OCI-M2 (cell line): ENCODE results near the gene ZFC3H1.
"Not testable (repeated sequence)": the region's sequence is repeated elsewhere in the genome, so short reads cannot be mapped to it uniquely, and the experiment has no call there.

Source experiments
- DNase-seq: peaks from one replicate; lab custom pipeline; 2025; ENCODE audit not compliant: unreplicated experiment; lab: John Stamatoyannopoulos, UW

ZFC3H1 gene

DNA sequence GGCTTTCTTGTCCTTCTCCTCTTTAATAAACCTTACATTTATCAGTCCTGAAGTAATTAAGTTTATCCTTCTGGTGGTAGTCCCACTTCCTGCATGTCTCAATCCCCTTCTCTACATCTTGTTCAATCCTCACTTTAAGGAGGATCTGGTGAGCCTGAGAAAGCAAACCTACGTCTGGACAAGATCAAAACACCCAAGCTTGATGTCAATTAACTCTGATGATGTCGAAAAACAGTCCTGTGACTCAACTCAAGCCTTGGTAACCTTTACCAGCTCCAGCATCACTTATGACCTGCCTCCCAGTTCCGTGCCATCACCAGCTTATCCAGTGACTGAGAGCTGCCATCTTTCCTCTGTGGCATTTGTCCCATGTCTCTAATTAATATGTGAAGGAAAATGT, 79.3 kb downstream of the ZFC3H1 start:
- no peak for DNase-seq

DNA sequence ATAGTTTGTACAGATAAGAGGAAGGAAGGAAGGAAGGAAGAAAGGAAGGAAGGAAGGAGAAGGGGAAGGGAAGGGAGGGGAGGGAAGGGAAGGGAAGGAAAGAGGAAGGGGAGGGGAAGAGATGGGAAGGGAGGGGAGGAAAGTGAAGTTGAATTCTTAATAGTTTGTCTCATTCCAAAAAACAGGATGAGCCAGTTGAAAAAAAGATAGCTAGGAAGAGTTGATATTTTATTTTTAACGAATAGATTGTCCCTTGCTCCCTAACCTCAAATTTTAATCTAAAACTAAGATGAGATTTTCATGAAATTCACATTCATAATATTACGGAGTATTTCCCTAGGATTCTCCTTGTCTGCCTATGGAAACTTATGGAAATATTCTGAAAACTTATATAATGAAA, 80.7 kb downstream of the ZFC3H1 start:
- DNase-seq: no peak

DNA sequence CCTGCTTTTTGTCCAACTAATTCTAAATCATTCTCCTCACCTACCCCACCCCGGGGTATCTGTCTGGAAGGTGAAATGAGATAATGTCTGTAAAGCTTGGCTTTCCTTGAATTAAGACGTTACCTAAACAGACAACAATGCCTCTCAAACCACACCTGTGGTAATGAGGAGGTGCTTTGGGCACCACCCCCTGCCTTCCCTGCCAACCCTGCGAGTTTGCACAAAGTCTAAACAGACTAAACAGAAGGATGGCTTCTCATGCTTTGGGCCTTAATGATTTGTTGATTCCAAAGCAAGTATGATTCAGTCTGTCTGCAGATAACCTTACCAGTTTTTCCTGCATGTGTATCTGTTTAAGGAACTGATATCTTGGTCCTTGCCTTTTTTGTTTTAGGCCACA, 82.4 kb downstream of the ZFC3H1 start:
- DNase-seq: no peak

DNA sequence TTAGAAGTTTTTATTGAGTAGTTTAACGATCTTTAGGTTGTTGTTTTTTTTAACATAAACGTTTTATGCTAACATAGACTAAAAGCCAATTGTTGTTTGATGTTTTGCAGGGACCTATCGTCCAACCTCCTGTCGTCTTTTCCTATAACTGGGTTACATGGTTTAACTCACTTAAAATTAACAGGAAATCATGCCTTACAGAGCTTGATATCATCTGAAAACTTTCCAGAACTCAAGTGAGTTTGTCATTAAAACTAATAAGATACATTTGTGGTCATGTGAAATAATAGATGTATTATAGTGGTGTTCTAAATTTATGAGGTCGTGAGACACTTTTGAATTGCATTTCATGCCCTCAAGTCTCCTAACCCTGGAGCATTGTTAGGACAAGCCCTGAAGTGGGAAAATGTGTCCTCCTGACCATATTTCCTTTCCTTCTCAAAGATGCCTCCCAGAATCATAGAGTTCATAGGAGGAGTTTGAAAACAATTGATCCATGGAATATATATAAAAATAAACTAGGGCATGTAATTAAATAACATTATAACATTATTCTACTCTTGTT, 84.9 kb downstream of the ZFC3H1 start:
- no peak for DNase-seq

DNA sequence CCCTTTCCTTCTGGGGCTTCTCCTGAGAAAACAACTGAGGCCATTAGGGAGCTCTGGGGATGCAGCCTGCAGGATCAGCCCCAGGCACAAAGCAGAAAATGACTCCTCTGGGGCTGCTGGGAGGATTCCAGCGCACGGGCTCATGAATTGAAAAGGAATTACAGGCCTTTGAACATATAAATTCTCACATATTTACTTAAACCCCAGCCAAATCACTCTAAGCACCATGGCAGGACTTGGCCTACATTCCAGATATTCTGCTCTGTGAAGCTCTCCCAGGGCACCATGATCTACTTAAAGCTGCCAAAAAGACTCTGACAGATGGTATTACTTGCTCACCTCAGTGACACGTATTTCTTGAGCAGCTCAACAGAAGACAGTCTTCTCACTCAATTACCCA, 87.2 kb downstream of the ZFC3H1 start:
- DNase-seq: no peak

DNA sequence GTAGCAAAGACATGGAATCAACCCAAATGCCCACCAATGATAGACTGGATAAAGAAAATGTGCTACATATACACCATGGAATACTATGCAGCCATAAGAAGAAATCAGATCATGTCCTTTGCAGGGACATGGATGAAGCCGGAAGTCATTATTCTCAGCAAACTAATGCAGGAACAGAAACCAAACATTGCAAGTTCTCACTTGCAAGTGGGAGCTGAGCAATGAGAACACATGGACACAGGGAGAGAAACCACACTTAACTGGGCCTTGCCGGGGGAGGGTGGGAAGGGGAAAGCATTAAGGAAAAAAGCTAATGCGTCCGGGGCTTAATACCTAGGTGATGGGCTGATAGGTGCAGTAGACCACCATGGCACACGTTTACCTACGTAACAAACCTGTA, 93.8 kb downstream of the ZFC3H1 start:
- not testable (repeated sequence) for DNase-seq

DNA sequence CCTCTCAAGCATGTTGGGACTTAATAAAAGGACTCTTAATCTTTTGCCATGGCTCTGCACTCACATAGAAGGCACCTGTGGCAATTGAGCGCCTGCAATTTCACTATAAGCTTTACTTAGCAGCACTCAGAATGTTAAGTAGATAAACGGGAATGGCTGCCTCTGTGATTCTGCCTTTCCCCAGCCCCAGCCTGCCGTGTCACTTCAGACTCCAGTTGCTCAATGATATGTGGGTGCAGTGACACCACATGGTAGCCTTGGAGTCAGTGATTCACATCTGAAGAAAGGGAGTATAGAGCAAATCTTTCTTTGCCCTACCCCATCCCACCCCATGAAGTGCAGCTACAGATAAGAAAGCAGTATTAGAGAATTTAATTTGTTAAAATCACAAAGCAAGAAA, 96.1 kb downstream of the ZFC3H1 start:
- no peak for DNase-seq

DNA sequence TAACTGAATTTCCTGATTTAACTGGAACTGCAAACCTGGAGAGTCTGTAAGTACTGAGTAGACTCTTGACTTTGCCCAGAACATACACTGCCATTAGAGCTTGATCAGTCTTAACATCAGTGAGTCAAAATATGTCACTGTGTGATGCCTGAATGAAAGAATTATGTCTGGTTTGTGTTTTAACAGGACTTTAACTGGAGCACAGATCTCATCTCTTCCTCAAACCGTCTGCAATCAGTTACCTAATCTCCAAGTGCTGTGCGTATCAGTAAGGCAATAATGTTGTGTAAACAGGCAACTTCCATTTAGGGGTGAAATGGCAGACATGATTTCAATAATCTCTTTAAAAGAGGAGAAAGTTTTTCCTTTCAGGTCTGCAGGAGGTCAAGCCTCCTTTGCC, 97.0 kb downstream of the ZFC3H1 start:
- DNase-seq: no peak

DNA sequence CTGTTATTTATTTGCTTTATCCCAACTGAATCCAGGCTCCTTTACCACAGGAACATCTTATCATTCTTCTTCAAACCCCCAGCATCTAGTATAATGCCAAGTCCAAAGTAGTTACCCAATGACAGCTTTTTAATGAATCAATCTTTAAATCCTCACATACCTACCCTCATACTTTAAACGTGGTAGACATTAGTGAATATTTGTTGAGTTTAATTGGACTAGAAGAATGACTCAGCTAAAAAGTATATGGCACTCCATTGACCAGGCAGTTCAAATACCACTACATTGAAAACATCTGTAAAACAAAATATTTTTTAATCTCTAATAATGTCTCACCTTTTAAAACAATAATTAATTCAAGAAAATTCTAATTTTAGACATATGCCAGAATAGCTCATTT, 98.1 kb downstream of the ZFC3H1 start:
- DNase-seq: no peak

DNA sequence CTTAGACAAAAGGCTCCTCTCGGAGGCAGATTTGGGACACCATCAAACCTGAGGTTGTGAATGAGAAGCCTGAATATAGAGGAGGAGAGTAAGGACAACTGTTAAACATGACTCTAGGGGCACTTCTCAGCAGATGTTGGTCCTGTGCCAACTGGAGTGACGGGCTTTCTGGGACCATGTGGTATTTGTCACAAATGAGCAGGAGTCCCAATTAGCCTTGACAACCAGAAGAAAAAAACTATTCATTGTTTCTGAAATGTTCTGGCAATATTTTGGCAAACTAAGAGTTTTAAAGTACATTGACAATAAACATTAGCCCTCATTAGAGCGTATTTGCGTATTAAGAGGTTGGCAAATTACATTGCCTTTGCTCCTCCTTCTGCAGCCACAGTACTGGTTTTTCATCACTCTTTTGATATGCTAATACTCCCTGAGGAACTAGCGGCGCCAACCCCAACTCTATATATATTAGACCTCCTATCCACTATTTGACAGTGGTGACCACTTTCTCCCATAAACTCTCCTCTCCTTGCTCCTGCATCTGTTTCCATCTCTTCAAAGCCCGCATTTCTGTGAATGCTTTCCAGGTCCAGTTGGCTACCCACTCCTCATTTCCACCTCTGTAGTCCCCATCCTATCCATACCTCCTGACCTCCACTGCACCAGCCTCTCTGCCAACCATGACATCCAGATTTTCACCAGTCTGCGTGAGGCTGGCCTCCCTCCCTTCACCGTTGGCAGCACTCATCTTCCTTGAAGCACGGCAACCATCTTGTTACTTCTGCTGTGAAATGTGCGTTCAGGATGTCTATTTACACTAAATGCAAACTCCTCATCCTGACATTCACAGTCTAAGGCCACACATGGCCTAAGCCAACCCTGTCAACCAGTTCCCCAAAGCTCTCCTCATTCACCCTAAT, 100.7 kb downstream of the ZFC3H1 start:
- no peak for DNase-seq
